HCT116 (cell line): ENCODE data around the gene C11orf68.

Experiments
- CTCF ChIP-seq, 3 experiments: fragments of 200-600 bp in 1 of 3; sonication (generic) in 1 of 3; IDR thresholded peaks in 2 of 3; conservative IDR thresholded peaks in 1 of 3; 2 replicates each; pipeline ENCODE4 v1.5.1; 2012 to 2017; ENCODE audit warnings: low read depth in 2 of 3, low read length in 2 of 3, antibody characterized with exemption in 1 of 3, borderline replicate concordance in 1 of 3, control low read depth in 1 of 3, mild to moderate bottlenecking in 1 of 3, mixed read lengths in 1 of 3, mixed run types in 1 of 3, moderate library complexity in 1 of 3; ENCODE audit not compliant: insufficient read depth in 1 of 3
- EZH2 ChIP-seq: fragments of 200-600 bp; sonication (generic); IDR thresholded peaks from 2 replicates; pipeline ENCODE4 v1.6.1; 2017; ENCODE audit warnings: antibody characterized with exemption, mixed run types
- EZH2phosphoT487 ChIP-seq: fragments of 200-600 bp; IDR thresholded peaks from 2 replicates; pipeline ENCODE4 v1.6.1; 2018; ENCODE audit warnings: antibody characterized with exemption, borderline replicate concordance
- JUND ChIP-seq: IDR thresholded peaks from 2 replicates; pipeline ENCODE4 v1.6.1; 2012
- POLR2A ChIP-seq: IDR thresholded peaks from 2 replicates; pipeline ENCODE4 v1.7.0; 2011; ENCODE audit warnings: borderline replicate concordance; ENCODE audit not compliant: insufficient read depth, insufficient read length; ENCODE audit errors: extremely low read depth
- POLR2AphosphoS5 ChIP-seq: IDR thresholded peaks from 2 replicates; pipeline ENCODE4 v1.6.1; 2011; ENCODE audit warnings: mild to moderate bottlenecking, low read depth, low read length, moderate library complexity
- REST ChIP-seq: IDR thresholded peaks from 2 replicates; pipeline ENCODE4 v1.6.1; 2012; ENCODE audit warnings: low read depth
- ZFX ChIP-seq: fragments of 450-650 bp; IDR thresholded peaks from 2 replicates; pipeline ENCODE4 v1.6.1; 2017
- ZNF274 ChIP-seq: fragments of 200-500 bp; sonication (Bioruptor generic); IDR thresholded peaks from 2 replicates; pipeline ENCODE4 v1.6.1; 2014; ENCODE audit warnings: mild to moderate bottlenecking, low read depth, low read length, inconsistent platforms

GRCh38 chr11:65872586-65873317 lies 46.1 kb downstream of the C11orf68 start, which contains the start of gene EFEMP2:
- no peak for TF ChIP-seq CTCF (IDR thresholded peaks at IDR 0.05 in 2 of 3, conservative IDR thresholded peaks at IDR 0.05 in 1 of 3; ENCODE audit: borderline replicate concordance in 1 of 3, insufficient read depth in 1 of 3, low read depth in 2 of 3, low read length in 2 of 3)
- no peak for TF ChIP-seq POLR2AphosphoS5
- no peak for TF ChIP-seq POLR2A
- no peak for TF ChIP-seq JUND
- no peak for TF ChIP-seq EZH2
- no peak for TF ChIP-seq ZNF274
- no peak for TF ChIP-seq REST
- no peak for TF ChIP-seq EZH2phosphoT487
- no peak for TF ChIP-seq ZFX
